GM19324 (cell line): ENCODE measurements around the gene TIGD1.

Experiments used
- ATAC-seq: cut with Tn5 transposase; IDR thresholded peaks from one replicate; pipeline ENCODE4 v1.9.1; 2021; ENCODE audit warnings: mild to moderate bottlenecking, moderate library complexity; ENCODE audit not compliant: unreplicated experiment, low FRiP score

The TIGD1 gene

GRCh38 chr2:232550354-232551249 is at the start of gene TIGD1, which contains the start of gene EIF4E2:
TSS of gene TIGD1 (minus strand) at chr2:232550557. CDS start at chr2:232549882, 675 bp downstream.
TSS of gene EIF4E2 (plus strand) at chr2:232550689. CDS start at chr2:232550725, 36 bp downstream.
- peak; percentile 97 for ATAC-seq

- ATAC-seq: no peak
Measured at GRCh38 chr2:232598293-232598692, 47.9 kb upstream of the TIGD1 start.

- ATAC-seq: no peak
Measured at GRCh38 chr2:232597362-232598079, 47.2 kb upstream of the TIGD1 start.

GRCh38 chr2:232593982-232594381 is 43.6 kb upstream of the TIGD1 start:
- ATAC-seq: no peak

GRCh38 chr2:232592772-232593395 is 42.5 kb upstream of the TIGD1 start:
- no peak for ATAC-seq

- no peak for ATAC-seq
Measured at GRCh38 chr2:232588680-232589585, 38.6 kb upstream of the TIGD1 start.

GRCh38 chr2:232588031-232588430 is 37.7 kb upstream of the TIGD1 start:
- ATAC-seq: no peak

GRCh38 chr2:232587512-232587911 is 37.2 kb upstream of the TIGD1 start:
- no peak for ATAC-seq

GRCh38 chr2:232586943-232587505 is 36.7 kb upstream of the TIGD1 start:
- no peak for ATAC-seq

- no peak for ATAC-seq
Measured at GRCh38 chr2:232584238-232584637, 33.9 kb upstream of the TIGD1 start.

- no peak for ATAC-seq
Measured at GRCh38 chr2:232581725-232582124, 31.4 kb upstream of the TIGD1 start.

- ATAC-seq: no peak
Measured at GRCh38 chr2:232580648-232580981, 30.3 kb upstream of the TIGD1 start.

GRCh38 chr2:232578626-232579025 is 28.3 kb upstream of the TIGD1 start:
- no peak for ATAC-seq

GRCh38 chr2:232577841-232578240 is 27.5 kb upstream of the TIGD1 start:
- no peak for ATAC-seq

- no peak for ATAC-seq
Measured at GRCh38 chr2:232576995-232577394, 26.6 kb upstream of the TIGD1 start.

GRCh38 chr2:232575404-232575746 is 25.0 kb upstream of the TIGD1 start:
- ATAC-seq: no peak

GRCh38 chr2:232574674-232575403 is 24.5 kb upstream of the TIGD1 start:
- no peak for ATAC-seq

GRCh38 chr2:232573771-232574435 is 23.5 kb upstream of the TIGD1 start:
- ATAC-seq: no peak

- no peak for ATAC-seq
Measured at GRCh38 chr2:232573042-232573441, 22.7 kb upstream of the TIGD1 start.
